Dendritic cell treated with granulocyte-macrophage colony-stimulating factor and Interleukin-4, amounts not matched to agents 40 ng/mL and 50 ng/mL, for 4 days (primary cell): ENCODE measurements around the gene RPL11.
"Not testable (repeated sequence)": the region's sequence is repeated elsewhere in the genome, so short reads cannot be mapped to it uniquely, and the experiment has no call there.

Source experiments
- H3K27ac Mint-ChIP-seq: one replicate; pipeline ENCODE4 v1.8.0; 2022; ENCODE audit warnings: mild to moderate bottlenecking, mixed read lengths
- H3K27me3 Mint-ChIP-seq: one replicate; pipeline ENCODE4 v1.8.0; 2022; ENCODE audit warnings: mild to moderate bottlenecking, mixed read lengths
- H3K36me3 Mint-ChIP-seq: one replicate; pipeline ENCODE4 v1.8.0; 2022; ENCODE audit warnings: low read depth, mixed read lengths
- H3K4me1 Mint-ChIP-seq: one replicate; pipeline ENCODE4 v1.8.0; 2022; ENCODE audit warnings: low read depth, mixed read lengths
- H3K4me3 Mint-ChIP-seq: one replicate; pipeline ENCODE4 v1.8.0; 2022; ENCODE audit warnings: mild to moderate bottlenecking, moderate library complexity, mixed read lengths
- H3K9me3 Mint-ChIP-seq: one replicate; pipeline ENCODE4 v1.8.0; 2022; ENCODE audit warnings: mixed read lengths
- intact Hi-C: fragments of 100-400 bp; cut with micrococcal nuclease; formaldehyde crosslinking; loops from one replicate; pipeline ENCODE4 v1.15.0; 2022

RPL11 gene

DNA sequence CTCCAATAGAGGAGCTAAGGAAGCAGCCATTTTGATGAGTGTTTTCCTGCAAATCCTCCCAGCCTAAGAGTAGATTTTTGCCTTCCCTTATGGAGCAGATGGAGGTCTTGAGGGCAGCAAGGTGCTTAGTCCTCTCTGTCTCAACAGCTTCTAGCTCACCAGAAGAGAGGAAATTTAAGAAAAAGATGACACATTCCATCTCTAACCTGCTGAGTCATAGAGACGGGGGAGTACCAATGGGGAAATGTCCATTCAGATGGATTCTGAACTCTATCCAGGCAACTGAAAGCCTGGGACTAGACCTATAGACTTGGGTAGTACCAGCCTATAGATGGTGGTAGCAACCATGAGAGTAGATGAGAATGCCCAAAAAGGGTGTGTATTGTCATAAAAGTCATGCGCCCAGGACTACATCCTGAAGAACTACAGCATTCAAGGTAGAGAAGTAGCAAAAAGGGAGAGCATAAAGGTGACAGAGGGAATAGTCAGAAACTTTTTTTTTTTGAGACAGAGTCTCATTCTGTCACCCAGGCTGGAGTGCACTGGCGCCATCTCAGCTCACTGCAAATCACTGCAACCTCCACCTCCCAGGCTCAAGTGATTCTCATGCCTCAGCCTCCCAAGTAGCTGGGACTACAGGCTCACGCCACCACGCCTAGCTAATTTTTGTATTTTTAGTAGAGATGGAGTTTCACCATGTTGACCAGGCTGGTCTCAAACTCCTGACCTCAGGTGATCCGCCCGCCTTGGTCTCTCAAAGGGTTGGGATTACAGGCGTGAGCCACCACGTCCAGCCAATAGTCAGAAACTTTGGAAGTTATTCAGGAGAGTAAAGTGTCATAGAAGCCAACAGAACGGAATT is 41.0 kb downstream of the RPL11 start:
- no peak overlapping the region for H3K4me3 Mint-ChIP-seq
- H3K27me3 Mint-ChIP-seq: no peaks in the 10 kb centered on the region
- no peaks in the 10 kb centered on the region for H3K9me3 Mint-ChIP-seq
- peaks cover 39% of the 10 kb centered on the region for H3K4me1 Mint-ChIP-seq
- peaks cover 6% of the 10 kb centered on the region for H3K36me3 Mint-ChIP-seq
- intact Hi-C loops: no loop called here
- H3K27ac Mint-ChIP-seq: no peak overlapping the region

- H3K27ac Mint-ChIP-seq, intact Hi-C loops, H3K36me3 Mint-ChIP-seq, H3K27me3 Mint-ChIP-seq, H3K9me3 Mint-ChIP-seq, H3K4me3 Mint-ChIP-seq: not testable (repeated sequence)
- H3K4me1 Mint-ChIP-seq: peaks cover 32% of the 10 kb centered on the region
Measured at GRCh38 chr1:23733281-23733680, 41.7 kb downstream of the RPL11 start.

GRCh38 chr1:23736437-23737134 is 45.0 kb downstream of the RPL11 start:
- Mint-ChIP-seq H3K4me1 (peaks cover 12% of the 10 kb centered on the region), H3K27ac (no peak overlapping the region), H3K36me3 (peaks cover 6% of the 10 kb centered on the region), H3K27me3 (no peaks in the 10 kb centered on the region), H3K9me3 (no peaks in the 10 kb centered on the region), H3K4me3 (no peak overlapping the region)
- intact Hi-C loops: no loop called here

- Mint-ChIP-seq H3K9me3 (no peaks in the 10 kb centered on the region), H3K27me3 (no peaks in the 10 kb centered on the region), H3K4me1 (peaks cover 25% of the 10 kb centered on the region), H3K4me3 (no peak overlapping the region), H3K27ac (no peak overlapping the region), H3K36me3 (peaks cover 24% of the 10 kb centered on the region)
- intact Hi-C loops: loop anchor here (5.0 kb wide), 1 partner anchor 49 kb away; the partner anchor contains the start of gene RPL11
Measured at GRCh38 chr1:23741609-23742008, 50.0 kb downstream of the RPL11 start.

- Mint-ChIP-seq H3K4me1 (peaks cover 36% of the 10 kb centered on the region), H3K4me3 (peak overlapping the region; percentile 93), H3K27ac (peak overlapping the region; percentile 91), H3K36me3 (peaks cover 34% of the 10 kb centered on the region), H3K27me3 (no peaks in the 10 kb centered on the region), H3K9me3 (no peaks in the 10 kb centered on the region)
- intact Hi-C loops: loop anchor here (5.0 kb wide), 1 partner anchor 50 kb away; the partner anchor contains the start of gene RPL11
Measured at GRCh38 chr1:23742670-23743286, 51.2 kb downstream of the RPL11 start.

- Mint-ChIP-seq H3K27ac (peak within 1 kb of the TSS; percentile 91), H3K36me3 (peaks cover 35% of the 10 kb centered on the region), H3K4me3 (peak within 1 kb of the TSS; percentile 93)
Measured at GRCh38 chr1:23743287-23744152, 51.9 kb downstream of the RPL11 start, which contains the start of gene ELOA. ELOA (plus strand) TSS chr1:23743471; CDS start chr1:23743504, 33 bp downstream.

GRCh38 chr1:23745515-23745914 is 53.9 kb downstream of the RPL11 start:
- Mint-ChIP-seq H3K4me1 (peaks cover 49% of the 10 kb centered on the region), H3K27ac (no peak overlapping the region), H3K36me3 (peaks cover 51% of the 10 kb centered on the region), H3K27me3 (no peaks in the 10 kb centered on the region), H3K9me3 (no peaks in the 10 kb centered on the region), H3K4me3 (no peak overlapping the region)
- intact Hi-C loops: no loop called here

More at GRCh38 chr1:23743287-23744152, 51.9 kb downstream of the RPL11 start, which contains the start of gene ELOA:
- H3K4me1 Mint-ChIP-seq: peaks cover 43% of the 10 kb centered on the region
- intact Hi-C loops: loop anchor here (5.0 kb wide), 1 partner anchor 51 kb away; the partner anchor contains the start of gene RPL11
- no peaks in the 10 kb centered on the region for H3K27me3 Mint-ChIP-seq
- no peaks in the 10 kb centered on the region for H3K9me3 Mint-ChIP-seq
